Fibroblast of villous mesenchyme (primary cell): Measurements from ENCODE around the gene MAGI1. TPM values are rescaled to one million over a fixed set of nuclear protein-coding genes. Genes with fewer than 3 reads are reported as not detected.

Experiments used
- DNase-seq: peaks from one replicate; pipeline ENCODE4 v3.0.0-alpha.2; 2010; ENCODE audit warnings: low read depth
- H3K4me3 ChIP-seq: 2 replicates; pipeline ENCODE4 v1.5.1; 2011; ENCODE audit warnings: low read depth, mild to moderate bottlenecking, low read length
- total RNA-seq: library from RNA; depleted of rRNA; stranded (reverse); fragments of >200 nt; gene quantifications from 2 replicates; pipeline ENCODE4 v1.2.3, GENCODE V29; 2012
- TF ChIP-seq, protein P1 (sequence below): IDR thresholded peaks from 2 replicates; pipeline ENCODE4 v1.5.1; 2012; ENCODE audit warnings: low read depth, mild to moderate bottlenecking, low read length; ENCODE audit not compliant: insufficient read depth

The MAGI1 gene
- total RNA-seq, 1 donor: 20.7 TPM

DNA sequence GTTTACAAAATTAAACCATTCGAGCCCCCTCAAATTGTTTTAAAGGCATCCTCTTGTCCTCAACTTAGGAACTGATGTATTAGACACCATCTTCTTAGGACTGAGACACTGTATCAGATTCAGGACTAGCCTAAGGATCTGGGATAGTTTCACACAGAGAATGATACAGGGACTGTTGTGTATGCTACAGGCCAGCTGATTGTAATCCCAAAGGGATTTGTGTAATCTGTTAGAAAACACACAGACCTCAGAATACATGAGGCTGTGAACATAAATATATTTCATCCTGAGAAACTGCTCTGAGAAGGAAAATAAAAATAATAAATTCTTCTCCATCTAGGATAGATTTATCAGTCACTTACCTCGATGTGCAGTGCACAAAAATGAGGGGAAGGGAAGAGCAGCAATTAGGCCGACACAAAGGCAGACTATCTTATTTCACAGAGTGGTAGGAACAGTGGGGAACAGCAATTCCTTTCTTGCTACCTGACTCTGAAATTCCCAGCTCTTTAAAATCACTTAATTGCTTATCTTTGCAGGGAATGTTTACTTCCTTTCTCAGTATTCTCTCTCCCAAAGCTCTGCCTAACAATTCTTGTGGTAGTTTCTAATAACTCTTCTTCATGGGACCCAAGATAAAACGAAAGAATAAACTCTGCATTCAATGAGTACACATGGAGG is 322.5 kb downstream of the MAGI1 start:
- H3K4me3 ChIP-seq: no peak overlapping the region
- DNase-seq: no peak
- TF ChIP-seq, protein P1, sequence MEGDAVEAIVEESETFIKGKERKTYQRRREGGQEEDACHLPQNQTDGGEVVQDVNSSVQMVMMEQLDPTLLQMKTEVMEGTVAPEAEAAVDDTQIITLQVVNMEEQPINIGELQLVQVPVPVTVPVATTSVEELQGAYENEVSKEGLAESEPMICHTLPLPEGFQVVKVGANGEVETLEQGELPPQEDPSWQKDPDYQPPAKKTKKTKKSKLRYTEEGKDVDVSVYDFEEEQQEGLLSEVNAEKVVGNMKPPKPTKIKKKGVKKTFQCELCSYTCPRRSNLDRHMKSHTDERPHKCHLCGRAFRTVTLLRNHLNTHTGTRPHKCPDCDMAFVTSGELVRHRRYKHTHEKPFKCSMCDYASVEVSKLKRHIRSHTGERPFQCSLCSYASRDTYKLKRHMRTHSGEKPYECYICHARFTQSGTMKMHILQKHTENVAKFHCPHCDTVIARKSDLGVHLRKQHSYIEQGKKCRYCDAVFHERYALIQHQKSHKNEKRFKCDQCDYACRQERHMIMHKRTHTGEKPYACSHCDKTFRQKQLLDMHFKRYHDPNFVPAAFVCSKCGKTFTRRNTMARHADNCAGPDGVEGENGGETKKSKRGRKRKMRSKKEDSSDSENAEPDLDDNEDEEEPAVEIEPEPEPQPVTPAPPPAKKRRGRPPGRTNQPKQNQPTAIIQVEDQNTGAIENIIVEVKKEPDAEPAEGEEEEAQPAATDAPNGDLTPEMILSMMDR: no peak

DNA sequence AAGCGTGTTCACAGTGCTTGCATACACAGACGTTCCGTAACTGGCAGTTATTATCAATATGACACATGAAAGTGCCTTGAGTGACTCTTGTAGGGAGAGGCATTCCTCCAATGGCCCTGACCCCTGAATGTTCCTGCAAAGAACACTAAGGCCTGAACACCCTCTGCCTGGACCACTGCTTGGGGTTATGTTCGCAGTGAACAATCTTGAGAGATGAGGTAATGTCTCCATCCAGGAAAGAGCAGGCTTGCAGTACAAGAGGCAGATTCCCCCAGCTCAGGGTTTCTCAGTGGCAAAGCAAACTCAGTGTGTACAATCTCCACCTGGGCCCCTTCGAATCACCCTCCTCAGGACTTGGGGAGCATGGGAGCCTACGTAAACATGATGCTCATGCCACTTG is 324.6 kb downstream of the MAGI1 start:
- no peak overlapping the region for H3K4me3 ChIP-seq
- DNase-seq: peak; percentile 20
- TF ChIP-seq, protein P1: no peak

DNA sequence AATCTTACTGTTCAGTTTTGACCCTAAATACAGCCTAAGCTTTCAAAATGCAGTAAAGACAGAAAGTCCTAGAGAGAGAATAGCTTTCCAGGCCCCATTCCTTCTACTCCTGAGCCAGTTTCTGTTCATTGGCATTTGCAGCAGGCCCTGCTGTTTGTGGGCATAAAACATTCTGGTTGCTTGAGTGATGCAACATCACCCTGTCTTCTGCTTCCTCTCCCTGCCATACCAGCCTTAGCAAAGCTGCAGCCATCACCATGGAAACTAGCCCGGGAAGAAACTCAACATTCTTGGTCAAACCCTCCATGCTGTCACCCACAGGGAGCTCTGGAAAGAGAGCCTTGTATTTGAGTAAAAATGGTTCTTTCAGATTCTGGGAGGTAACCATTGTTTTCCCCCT is 325.7 kb downstream of the MAGI1 start:
- TF ChIP-seq, protein P1: no peak
- H3K4me3 ChIP-seq: no peak overlapping the region
- peak; percentile 55 for DNase-seq

DNA sequence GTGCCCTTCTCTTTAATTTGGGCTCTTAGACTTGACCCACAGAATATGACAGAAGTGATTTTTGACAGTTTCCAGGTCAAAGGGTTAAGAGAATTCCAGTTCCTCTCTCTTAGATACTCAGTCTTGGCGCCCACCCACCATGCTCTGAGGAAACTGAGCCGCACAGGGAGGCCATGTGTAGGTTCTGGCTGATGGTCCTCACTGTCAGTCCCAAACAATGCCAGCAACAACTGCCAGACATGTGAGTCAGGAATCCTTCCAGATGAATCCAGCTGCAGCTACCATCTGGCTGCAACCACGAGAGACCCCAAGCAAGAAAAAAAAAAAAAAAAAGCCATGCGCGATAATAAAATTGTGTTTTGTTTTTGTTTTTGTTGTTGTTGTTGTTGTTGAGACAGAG is 326.6 kb downstream of the MAGI1 start:
- DNase-seq: no peak
- TF ChIP-seq, protein P1: no peak
- H3K4me3 ChIP-seq: no peak overlapping the region

DNA sequence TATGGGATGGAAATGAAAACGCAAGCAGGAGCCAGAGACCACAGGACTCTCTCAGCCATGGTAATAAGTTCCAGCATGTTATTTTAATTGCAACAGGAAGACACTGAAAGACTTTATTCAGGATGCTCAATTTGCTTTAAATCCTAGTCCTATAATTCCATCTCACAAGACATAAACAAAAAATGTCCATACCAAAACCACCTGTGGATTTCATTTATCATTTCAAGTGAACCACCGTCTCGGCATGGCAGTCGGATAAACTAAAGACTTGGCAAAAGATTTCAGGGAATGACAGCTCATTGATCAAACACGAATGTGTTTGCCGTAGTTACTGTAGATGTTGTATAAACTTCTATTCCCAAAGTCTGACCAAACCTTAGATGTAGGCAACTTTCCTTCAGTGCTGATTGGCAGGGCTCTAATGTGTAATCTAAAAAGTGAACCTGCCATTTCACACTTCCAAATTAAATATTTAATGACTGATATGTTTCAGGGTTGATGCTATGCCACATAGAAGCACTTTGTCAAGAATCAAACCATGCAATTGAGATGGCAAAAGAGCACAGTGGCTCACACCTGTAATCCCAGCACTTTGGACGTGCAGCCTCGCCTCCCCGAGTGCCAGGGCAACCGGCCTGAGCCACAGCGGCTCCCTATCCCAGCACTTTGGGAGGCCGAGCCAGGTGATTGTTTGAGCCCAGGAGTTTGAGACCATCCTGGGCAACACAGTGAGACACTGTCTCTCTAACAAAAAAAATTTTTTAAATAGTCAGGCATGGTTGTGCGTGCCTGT is 331.7 kb downstream of the MAGI1 start:
- DNase-seq: no peak
- no peak overlapping the region for H3K4me3 ChIP-seq
- TF ChIP-seq, protein P1: no peak

DNA sequence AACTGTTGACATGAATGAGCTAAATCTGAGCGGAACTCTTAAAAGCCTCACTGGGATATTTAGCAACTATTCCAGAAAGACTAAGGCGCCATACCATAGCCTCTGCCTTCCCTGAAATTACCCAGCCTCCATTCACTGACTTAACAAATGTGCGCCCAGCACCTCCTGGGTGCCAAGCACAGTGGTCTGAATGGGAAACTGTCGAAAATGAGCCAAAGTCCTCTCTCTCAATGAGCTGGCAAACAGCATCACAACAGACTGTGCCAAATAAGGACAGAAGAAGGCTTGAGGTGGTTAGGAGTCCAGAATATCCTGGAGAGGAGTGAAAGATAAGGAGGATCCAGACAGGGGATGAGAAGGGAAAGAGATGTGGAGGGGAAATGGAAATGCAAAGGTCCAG is 332.4 kb downstream of the MAGI1 start:
- TF ChIP-seq, protein P1: no peak

More for the DNA sequence above, 332.4 kb downstream of the MAGI1 start:
- DNase-seq: no peak
- H3K4me3 ChIP-seq: no peak overlapping the region
